ENCODE measurements around the gene PEDS1.
A peak's percentile ranks its signal among the peaks of the same experiment; 100 is the strongest.

PEDS1 gene

GRCh38 chr20:50186151-50186885 is 32.8 kb upstream of the PEDS1 start (continued):
- no peak for TF ChIP-seq TSHZ1 (tag by site-specific recombination; IDR thresholded peaks at IDR 0.05; ENCODE audit: borderline replicate concordance)
- TF ChIP-seq ZNF513 (tag by site-specific recombination; IDR thresholded peaks at IDR 0.05): no peak
- TF ChIP-seq ZNF248 (tag by site-specific recombination; IDR thresholded peaks at IDR 0.05): no peak
- no peak for TF ChIP-seq FEZF1 (tag by site-specific recombination; IDR thresholded peaks at IDR 0.05)
- TF ChIP-seq CTCF (tag by site-specific recombination; IDR thresholded peaks at IDR 0.05): peak; percentile 89
- peak; percentile 42; the same call in 1 of the 2 replicates for TF ChIP-seq ZBTB6 (tag by site-specific recombination; IDR thresholded peaks at IDR 0.05)
- TF ChIP-seq ZNF792 (tag by site-specific recombination; IDR thresholded peaks at IDR 0.05): no peak
- TF ChIP-seq ZBTB26 (tag by site-specific recombination; optimal IDR thresholded peaks at IDR 0.05): no peak
- TF ChIP-seq HIC1 (tag by site-specific recombination; IDR thresholded peaks at IDR 0.05): no peak
- no peak for TF ChIP-seq ZBTB48 (tag by site-specific recombination; IDR thresholded peaks at IDR 0.05)
- TF ChIP-seq ZSCAN30 (tag by site-specific recombination; IDR thresholded peaks at IDR 0.05): peak; percentile 52; the same call in 1 of the 2 replicates
- no peak for TF ChIP-seq YY2 (tag by site-specific recombination; IDR thresholded peaks at IDR 0.05)
- no peak for TF ChIP-seq GLI2 (tag by site-specific recombination; IDR thresholded peaks at IDR 0.05; ENCODE audit: borderline replicate concordance, low read depth)
- TF ChIP-seq ZNF223 (tag by site-specific recombination; IDR thresholded peaks at IDR 0.05): no peak
- no peak for TF ChIP-seq ZNF621 (tag by site-specific recombination; IDR thresholded peaks at IDR 0.05)
- TF ChIP-seq IKZF3 (tag by site-specific recombination; IDR thresholded peaks at IDR 0.05): peak; percentile 89
- TF ChIP-seq ZNF529 (tag by site-specific recombination; IDR thresholded peaks at IDR 0.05; ENCODE audit: insufficient replicate concordance): no peak
- TF ChIP-seq ZNF596 (tag by site-specific recombination; IDR thresholded peaks at IDR 0.05): no peak
- TF ChIP-seq ZNF416 (tag by site-specific recombination; IDR thresholded peaks at IDR 0.05): no peak
- no peak for TF ChIP-seq ZNF280C (tag by site-specific recombination; IDR thresholded peaks at IDR 0.05)
- TF ChIP-seq ZBTB17 (tag by site-specific recombination; IDR thresholded peaks at IDR 0.05): peak; percentile 99
- no peak for TF ChIP-seq ZNF239 (tag by site-specific recombination; IDR thresholded peaks at IDR 0.05)
- no peak for TF ChIP-seq ZNF473 (tag by site-specific recombination; IDR thresholded peaks at IDR 0.05)
- TF ChIP-seq HOXC10 (CRISPR knock-in tag; IDR thresholded peaks at IDR 0.05): no peak
- no peak for TF ChIP-seq ZIC2 (tag by site-specific recombination; IDR thresholded peaks at IDR 0.05)
- TF ChIP-seq ZNF654 (tag by site-specific recombination; IDR thresholded peaks at IDR 0.05; ENCODE audit: low read depth): peak; percentile 88
